HG03442 (cell line): ENCODE results near the gene CD38.

ENCODE experiments used
- ATAC-seq: cut with Tn5 transposase; IDR thresholded peaks from one replicate; pipeline ENCODE4 v1.9.1; 2021; ENCODE audit warnings: mild to moderate bottlenecking, moderate library complexity; ENCODE audit not compliant: unreplicated experiment

CD38 gene

DNA sequence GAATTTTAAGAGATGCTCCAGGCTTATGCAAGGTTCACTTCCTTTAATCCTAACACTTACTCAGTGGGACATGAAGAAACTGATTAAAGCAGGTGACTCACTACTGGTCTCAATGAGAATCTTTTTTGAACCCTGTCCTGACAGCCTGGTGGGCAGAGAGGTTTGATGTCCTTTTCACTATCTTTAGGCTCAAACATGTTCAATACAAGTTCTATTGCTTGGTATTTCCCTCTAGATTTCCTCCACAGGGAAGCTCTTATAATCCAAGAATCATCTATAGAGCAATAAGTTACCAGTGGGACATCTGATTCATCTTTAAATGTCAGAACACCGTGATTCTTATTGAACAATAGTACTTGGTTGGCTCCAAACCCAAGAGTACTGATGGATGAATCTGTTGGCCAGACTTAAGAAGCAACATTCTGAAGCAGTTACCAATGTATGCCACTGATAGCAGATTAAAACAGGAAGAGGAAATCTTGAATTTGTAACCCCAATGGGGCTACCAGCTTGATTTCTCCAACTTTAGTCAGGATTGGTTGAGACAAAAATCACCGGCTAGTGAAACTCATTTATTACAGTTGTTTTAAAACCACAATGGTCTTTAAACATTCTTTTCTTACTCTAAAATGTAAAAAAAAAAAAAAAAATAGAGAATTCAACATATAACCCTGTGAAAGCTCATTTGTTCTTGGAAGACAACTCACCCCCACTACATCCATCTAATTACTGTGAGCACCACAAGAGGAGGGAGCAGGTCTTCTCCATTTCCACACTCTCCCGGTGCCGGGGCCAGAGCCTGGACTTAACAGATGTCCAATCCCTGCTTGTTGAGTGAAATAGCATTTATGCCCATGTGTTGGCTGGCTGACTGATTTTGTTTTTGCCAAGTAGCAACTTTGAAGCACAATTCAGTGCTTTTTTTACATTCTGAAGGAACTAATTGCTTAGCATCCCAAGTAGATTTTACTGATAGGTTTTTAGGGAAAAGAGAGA lies 117.1 kb downstream of the CD38 start:
- no peak for ATAC-seq

DNA sequence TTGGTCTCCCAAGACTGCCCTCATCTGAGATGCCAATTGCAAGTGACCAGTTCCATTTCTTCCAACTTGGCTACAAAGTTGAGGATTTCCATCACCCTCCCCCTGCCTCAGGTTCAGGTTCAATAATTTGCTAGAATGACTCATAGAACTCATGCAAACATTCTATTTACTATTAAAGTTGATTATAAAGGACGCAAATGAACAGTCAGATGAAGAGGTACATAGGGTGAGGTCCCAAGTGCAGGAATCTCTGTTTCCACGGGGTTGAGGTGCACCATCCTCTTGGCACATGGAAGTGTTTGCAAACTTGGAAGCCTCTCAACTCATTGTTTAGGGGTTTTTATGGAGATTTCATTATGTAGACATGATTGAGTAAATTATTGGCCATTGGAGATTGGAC lies 119.4 kb downstream of the CD38 start:
- no peak for ATAC-seq

- ATAC-seq: no peak
Measured at GRCh38 chr4:15898902-15899301, 120.8 kb downstream of the CD38 start.

DNA sequence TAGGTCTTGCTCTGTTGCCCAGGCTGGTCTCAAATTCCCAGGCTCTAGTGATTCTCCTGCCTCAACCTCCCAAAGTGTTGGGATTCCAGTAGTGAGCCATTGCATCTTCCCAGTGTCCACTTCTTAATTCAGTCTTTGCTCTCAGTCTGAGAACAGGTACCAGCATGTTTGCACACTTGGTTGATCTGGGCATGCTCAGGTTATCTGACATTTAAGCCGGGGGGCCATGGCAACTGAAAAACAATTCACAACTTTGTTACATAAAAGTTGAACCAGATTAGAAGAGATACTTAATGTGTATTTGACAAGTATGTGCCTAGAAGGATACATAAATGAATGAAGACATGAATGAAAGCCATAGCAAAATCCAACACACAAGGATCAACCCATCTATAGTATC lies 121.4 kb downstream of the CD38 start:
- ATAC-seq: no peak

DNA sequence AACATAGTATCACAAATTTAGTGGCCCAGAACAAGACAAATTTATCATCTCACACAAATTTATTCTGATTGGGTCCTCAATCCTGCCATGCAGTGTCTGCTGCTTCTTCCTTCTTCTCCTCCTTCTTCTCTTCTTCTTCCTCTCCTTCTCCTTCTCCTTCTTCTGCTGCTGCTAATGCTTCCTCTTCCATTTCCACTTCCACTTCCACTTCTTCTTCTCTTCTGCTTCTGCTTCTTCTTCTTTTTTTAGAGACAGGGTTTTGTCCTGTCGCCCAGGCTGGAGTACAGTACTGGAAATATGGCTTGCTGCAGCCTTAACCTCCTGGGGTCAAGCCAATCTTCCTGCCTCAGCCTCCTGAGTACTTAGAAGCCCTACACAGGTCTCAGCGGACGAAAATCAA lies 122.9 kb downstream of the CD38 start:
- no peak for ATAC-seq

DNA sequence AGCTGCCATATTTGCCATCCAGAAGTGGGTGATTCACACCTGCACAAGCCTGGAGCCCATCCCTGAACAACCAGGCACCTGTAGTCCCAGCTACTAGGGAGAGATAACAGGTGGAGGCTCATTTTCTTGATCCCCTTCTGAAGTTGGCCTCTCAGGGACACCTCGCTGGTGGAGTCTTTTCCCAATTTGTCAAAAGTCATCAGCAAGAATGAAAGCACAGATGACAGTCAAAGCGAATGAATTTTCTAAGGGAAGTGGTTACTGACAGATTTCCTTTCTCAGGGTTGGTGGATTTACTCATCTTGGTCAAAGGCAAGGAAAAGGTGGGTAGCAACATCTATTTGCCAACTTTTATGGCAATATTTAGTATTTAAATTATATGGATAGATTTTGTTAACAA lies 123.9 kb downstream of the CD38 start:
- no peak for ATAC-seq

- ATAC-seq: no peak
Measured at GRCh38 chr4:15902746-15903145, 124.6 kb downstream of the CD38 start.
